SK-N-SH treated with all-trans-retinoic acid at 6 μM for 48 hours (cell line): ENCODE results near the gene ARVCF.

ENCODE experiments used
- ATAC-seq: fragments of 200-7000 bp; cut with Tn5 transposase; 3 replicates; pipeline ENCODE4 v1.9.1; 2020; ENCODE audit warnings: mild to moderate bottlenecking, moderate library complexity
- ARNTL ChIP-seq: fragments of 450-650 bp; formaldehyde crosslinking; IDR thresholded peaks from 2 replicates; pipeline ENCODE4 v1.5.0; 2020; ENCODE audit warnings: low read depth, mild to moderate bottlenecking, moderate library complexity, borderline replicate concordance
- BACH2 ChIP-seq: fragments of 250-450 bp; sonication (Bioruptor Pico); IDR thresholded peaks from 2 replicates; pipeline ENCODE4 v1.9.0; 2021; ENCODE audit warnings: mild to moderate bottlenecking, borderline replicate concordance
- CREB5 ChIP-seq: fragments of 250-450 bp; sonication (Bioruptor Pico); IDR thresholded peaks from 2 replicates; pipeline ENCODE4 v1.5.1; 2020; ENCODE audit warnings: low read depth, mild to moderate bottlenecking, moderate library complexity
- CSDC2 ChIP-seq: fragments of 250-450 bp; sonication (Bioruptor Pico); IDR thresholded peaks from 2 replicates; pipeline ENCODE4 v1.5.0; 2020; ENCODE audit warnings: mild to moderate bottlenecking, moderate library complexity
- ESRRG ChIP-seq: fragments of 250-450 bp; sonication (Bioruptor Pico); IDR thresholded peaks from 2 replicates; pipeline ENCODE4 v1.6.1; 2021; ENCODE audit warnings: mild to moderate bottlenecking
- GLIS3 ChIP-seq: fragments of 250-450 bp; sonication (Bioruptor Pico); IDR thresholded peaks from 2 replicates; pipeline ENCODE4 v1.5.0; 2020; ENCODE audit warnings: mild to moderate bottlenecking, moderate library complexity
- ISL1 ChIP-seq: fragments of 250-450 bp; sonication (Bioruptor Pico); IDR thresholded peaks from 2 replicates; pipeline ENCODE4 v2.1.2; 2022; ENCODE audit warnings: mild to moderate bottlenecking, moderate library complexity
- OSR1 ChIP-seq: fragments of 250-450 bp; sonication (Bioruptor Pico); IDR thresholded peaks from 2 replicates; pipeline ENCODE4 v1.8.0; 2022; ENCODE audit warnings: moderate library complexity, mild to moderate bottlenecking, inconsistent platforms
- PATZ1 ChIP-seq: fragments of 250-450 bp; sonication (Bioruptor Pico); IDR thresholded peaks from 2 replicates; pipeline ENCODE4 v1.8.0; 2020; ENCODE audit warnings: mild to moderate bottlenecking, moderate library complexity, borderline replicate concordance
- PPARA ChIP-seq: fragments of 250-450 bp; sonication (Bioruptor Pico); IDR thresholded peaks from 2 replicates; pipeline ENCODE4 v1.5.0; 2020; ENCODE audit warnings: mild to moderate bottlenecking, borderline replicate concordance
- RARB ChIP-seq: fragments of 250-450 bp; sonication (Bioruptor Pico); IDR thresholded peaks from 2 replicates; pipeline ENCODE4 v1.8.0; 2021; ENCODE audit warnings: mild to moderate bottlenecking, moderate library complexity
- SNAI2 ChIP-seq: fragments of 250-450 bp; sonication (Bioruptor Pico); IDR thresholded peaks from 2 replicates; pipeline ENCODE4 v1.5.0; 2020; ENCODE audit warnings: mild to moderate bottlenecking, moderate library complexity
- TCF4 ChIP-seq: fragments of 250-450 bp; sonication (Bioruptor Pico); IDR thresholded peaks from 2 replicates; pipeline ENCODE4 v1.8.0; 2021; ENCODE audit warnings: mild to moderate bottlenecking, moderate library complexity, borderline replicate concordance
- TOX ChIP-seq: fragments of 250-450 bp; sonication (Bioruptor Pico); IDR thresholded peaks from 2 replicates; pipeline ENCODE4 v1.8.0; 2021; ENCODE audit warnings: mild to moderate bottlenecking, moderate library complexity, borderline replicate concordance
- ZC3H10 ChIP-seq: fragments of 250-450 bp; sonication (Bioruptor Pico); IDR thresholded peaks from 2 replicates; pipeline ENCODE4 v1.5.1; 2021; ENCODE audit warnings: mild to moderate bottlenecking, moderate library complexity
- ZFP3 ChIP-seq: fragments of 250-450 bp; sonication (Bioruptor Pico); IDR thresholded peaks from 2 replicates; pipeline ENCODE4 v1.5.0; 2020; ENCODE audit warnings: mild to moderate bottlenecking, moderate library complexity
- ZFP30 ChIP-seq: fragments of 450-650 bp; formaldehyde crosslinking; IDR thresholded peaks from 2 replicates; pipeline ENCODE4 v1.5.0; 2022; ENCODE audit warnings: mild to moderate bottlenecking, moderate library complexity
- ZNF70 ChIP-seq: fragments of 450-650 bp; formaldehyde crosslinking; IDR thresholded peaks from 2 replicates; pipeline ENCODE4 v1.5.0; 2020; ENCODE audit warnings: mild to moderate bottlenecking, moderate library complexity
- ZNF8 ChIP-seq: fragments of 450-650 bp; formaldehyde crosslinking; IDR thresholded peaks from 2 replicates; pipeline ENCODE4 v1.5.0; 2020; ENCODE audit warnings: mild to moderate bottlenecking, moderate library complexity
- TF ChIP-seq, protein P1 (sequence below): fragments of 250-450 bp; sonication (Bioruptor Pico); IDR thresholded peaks from 2 replicates; pipeline ENCODE4 v1.5.0; 2020; ENCODE audit warnings: mild to moderate bottlenecking, moderate library complexity
- TF ChIP-seq, protein P2 (sequence below): fragments of 250-450 bp; sonication (Bioruptor Pico); IDR thresholded peaks from 2 replicates; pipeline ENCODE4 v1.8.0; 2021; ENCODE audit warnings: low read depth, mild to moderate bottlenecking, moderate library complexity, borderline replicate concordance
- TF ChIP-seq, protein P3 (sequence below): fragments of 250-450 bp; sonication (Bioruptor Pico); IDR thresholded peaks from 2 replicates; pipeline ENCODE4 v1.5.1; 2021; ENCODE audit warnings: mild to moderate bottlenecking, moderate library complexity

The ARVCF gene

DNA sequence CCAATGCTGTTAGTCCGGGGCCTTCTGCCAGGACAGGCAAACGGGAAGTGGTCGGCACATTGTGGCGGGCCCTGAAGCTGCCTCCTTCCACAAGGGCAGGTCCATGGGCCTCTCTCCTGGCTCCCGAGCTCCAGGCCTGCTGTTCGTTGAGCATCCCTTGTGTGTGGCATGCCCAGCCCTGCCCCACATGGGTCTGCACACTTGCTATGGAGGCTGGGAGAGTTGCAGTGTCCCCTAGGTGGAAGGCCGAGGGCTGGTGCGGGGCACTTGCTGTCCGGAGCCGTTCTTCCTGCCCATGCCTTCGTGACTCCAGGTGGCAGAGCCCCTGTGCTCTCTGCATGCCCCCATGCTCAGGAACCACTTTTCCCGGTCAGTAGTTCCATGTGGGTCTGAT, 37.4 kb upstream of the ARVCF start (continued):
- no peak for TF ChIP-seq CREB5 (CRISPR knock-in tag)
- no peak for TF ChIP-seq GLIS3 (CRISPR knock-in tag)
- no peak for TF ChIP-seq ZFP3 (CRISPR knock-in tag)

DNA sequence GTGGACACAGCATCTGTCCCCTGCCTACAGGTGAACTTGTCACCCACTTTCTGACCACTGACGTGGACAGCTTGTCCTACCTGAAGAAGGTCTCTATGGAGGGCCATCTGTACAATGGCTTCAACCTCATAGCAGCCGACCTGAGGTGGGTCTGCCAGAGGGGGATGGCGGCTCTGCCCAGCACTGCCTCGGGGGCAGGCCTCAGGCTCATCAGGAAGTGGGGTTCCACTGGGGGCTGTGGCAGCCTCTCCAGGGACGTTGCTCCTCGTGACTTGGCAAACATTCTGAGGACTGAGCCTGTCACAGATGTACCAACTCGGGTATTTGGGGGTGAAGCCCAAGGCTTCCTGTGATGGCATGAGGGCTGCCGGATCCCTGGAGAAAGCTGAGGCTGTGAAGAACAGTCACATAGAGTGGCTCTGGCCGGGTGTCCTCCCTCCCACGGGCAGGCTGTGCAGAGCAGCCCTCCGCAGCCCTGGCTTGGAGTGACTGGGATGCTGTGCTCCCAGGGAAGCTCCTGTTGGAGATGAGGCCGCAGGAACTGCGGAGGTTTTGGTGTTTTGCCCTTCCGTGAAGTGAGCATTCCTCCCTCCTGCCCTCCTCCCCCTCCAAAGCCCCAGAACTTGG, 36.9 kb upstream of the ARVCF start:
- ATAC-seq, result no peak

DNA sequence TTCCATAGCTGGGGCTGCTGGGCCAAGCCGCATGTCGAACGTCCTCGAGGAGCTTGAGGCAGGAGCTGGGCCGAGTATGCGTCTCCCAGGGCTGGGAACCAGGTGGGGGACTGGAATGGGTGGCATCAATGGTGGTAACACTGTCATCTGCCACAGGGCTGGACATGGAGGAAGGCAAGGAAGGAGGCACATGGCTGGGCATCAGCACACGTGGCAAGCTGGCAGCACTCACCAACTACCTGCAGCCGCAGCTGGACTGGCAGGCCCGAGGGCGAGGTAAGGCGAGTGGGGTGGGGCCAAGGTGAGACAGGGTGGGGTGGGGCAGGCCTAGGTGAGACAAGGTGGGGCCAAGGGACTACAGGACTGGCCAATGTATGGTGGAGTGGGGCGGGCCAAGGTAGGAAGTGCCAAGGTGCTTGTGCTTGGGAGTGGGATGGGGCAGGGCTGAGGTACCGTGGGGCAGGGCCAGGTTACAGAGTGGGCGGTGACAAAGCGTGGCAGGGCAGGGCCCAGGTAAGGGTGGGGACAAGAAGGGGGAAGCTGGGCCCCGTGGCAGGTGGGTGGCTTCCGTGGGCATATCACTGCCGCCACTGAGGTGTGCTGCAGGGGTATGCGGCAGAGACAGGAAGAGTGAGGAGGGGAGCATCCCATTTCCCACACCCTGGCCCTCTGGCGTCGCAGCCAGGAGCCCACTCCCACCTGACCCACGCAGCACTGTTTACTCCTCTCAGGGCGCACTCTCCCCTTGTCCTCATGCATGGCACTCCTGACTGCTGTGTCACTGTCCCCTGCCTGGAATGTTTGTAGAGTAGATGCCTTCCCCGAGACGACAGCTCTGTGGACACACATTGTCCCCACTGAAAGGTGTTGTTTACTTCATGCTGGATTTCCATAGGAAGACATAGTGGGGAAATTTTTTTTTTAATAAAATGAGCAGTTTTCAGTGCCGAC, 36.0 kb upstream of the ARVCF start:
- ATAC-seq, result no peak
- TF ChIP-seq BACH2 (CRISPR knock-in tag) (no peak), CSDC2 (CRISPR knock-in tag) (no peak), TCF4 (no peak), ARNTL (no peak), ISL1 (CRISPR knock-in tag) (no peak), PPARA (CRISPR knock-in tag) (no peak), TOX (CRISPR knock-in tag) (no peak), SNAI2 (no peak), ESRRG (CRISPR knock-in tag) (no peak), CREB5 (CRISPR knock-in tag) (no peak), ZC3H10 (CRISPR knock-in tag) (no peak), ZNF8 (CRISPR knock-in tag) (no peak), PATZ1 (CRISPR knock-in tag) (no peak), ZNF70 (CRISPR knock-in tag) (no peak)
- TF ChIP-seq, protein P1, sequence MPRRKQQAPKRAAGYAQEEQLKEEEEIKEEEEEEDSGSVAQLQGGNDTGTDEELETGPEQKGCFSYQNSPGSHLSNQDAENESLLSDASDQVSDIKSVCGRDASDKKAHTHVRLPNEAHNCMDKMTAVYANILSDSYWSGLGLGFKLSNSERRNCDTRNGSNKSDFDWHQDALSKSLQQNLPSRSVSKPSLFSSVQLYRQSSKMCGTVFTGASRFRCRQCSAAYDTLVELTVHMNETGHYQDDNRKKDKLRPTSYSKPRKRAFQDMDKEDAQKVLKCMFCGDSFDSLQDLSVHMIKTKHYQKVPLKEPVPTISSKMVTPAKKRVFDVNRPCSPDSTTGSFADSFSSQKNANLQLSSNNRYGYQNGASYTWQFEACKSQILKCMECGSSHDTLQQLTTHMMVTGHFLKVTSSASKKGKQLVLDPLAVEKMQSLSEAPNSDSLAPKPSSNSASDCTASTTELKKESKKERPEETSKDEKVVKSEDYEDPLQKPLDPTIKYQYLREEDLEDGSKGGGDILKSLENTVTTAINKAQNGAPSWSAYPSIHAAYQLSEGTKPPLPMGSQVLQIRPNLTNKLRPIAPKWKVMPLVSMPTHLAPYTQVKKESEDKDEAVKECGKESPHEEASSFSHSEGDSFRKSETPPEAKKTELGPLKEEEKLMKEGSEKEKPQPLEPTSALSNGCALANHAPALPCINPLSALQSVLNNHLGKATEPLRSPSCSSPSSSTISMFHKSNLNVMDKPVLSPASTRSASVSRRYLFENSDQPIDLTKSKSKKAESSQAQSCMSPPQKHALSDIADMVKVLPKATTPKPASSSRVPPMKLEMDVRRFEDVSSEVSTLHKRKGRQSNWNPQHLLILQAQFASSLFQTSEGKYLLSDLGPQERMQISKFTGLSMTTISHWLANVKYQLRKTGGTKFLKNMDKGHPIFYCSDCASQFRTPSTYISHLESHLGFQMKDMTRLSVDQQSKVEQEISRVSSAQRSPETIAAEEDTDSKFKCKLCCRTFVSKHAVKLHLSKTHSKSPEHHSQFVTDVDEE (CRISPR knock-in tag), result no peak
- TF ChIP-seq, protein P2, sequence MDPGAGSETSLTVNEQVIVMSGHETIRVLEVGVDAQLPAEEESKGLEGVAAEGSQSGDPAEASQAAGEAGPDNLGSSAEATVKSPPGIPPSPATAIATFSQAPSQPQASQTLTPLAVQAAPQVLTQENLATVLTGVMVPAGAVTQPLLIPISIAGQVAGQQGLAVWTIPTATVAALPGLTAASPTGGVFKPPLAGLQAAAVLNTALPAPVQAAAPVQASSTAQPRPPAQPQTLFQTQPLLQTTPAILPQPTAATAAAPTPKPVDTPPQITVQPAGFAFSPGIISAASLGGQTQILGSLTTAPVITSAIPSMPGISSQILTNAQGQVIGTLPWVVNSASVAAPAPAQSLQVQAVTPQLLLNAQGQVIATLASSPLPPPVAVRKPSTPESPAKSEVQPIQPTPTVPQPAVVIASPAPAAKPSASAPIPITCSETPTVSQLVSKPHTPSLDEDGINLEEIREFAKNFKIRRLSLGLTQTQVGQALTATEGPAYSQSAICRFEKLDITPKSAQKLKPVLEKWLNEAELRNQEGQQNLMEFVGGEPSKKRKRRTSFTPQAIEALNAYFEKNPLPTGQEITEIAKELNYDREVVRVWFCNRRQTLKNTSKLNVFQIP, result no peak

More for the DNA sequence above, 36.9 kb upstream of the ARVCF start:
- TF ChIP-seq ZFP30 (CRISPR knock-in tag) (no peak), ZFP3 (CRISPR knock-in tag) (no peak), OSR1 (CRISPR knock-in tag) (no peak), ZC3H10 (CRISPR knock-in tag) (no peak), PATZ1 (CRISPR knock-in tag) (no peak), TCF4 (no peak), RARB (no peak), SNAI2 (no peak), GLIS3 (CRISPR knock-in tag) (no peak)
- TF ChIP-seq, protein P3, sequence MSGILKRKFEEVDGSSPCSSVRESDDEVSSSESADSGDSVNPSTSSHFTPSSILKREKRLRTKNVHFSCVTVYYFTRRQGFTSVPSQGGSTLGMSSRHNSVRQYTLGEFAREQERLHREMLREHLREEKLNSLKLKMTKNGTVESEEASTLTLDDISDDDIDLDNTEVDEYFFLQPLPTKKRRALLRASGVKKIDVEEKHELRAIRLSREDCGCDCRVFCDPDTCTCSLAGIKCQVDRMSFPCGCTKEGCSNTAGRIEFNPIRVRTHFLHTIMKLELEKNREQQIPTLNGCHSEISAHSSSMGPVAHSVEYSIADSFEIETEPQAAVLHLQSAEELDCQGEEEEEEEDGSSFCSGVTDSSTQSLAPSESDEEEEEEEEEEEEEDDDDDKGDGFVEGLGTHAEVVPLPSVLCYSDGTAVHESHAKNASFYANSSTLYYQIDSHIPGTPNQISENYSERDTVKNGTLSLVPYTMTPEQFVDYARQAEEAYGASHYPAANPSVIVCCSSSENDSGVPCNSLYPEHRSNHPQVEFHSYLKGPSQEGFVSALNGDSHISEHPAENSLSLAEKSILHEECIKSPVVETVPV (CRISPR knock-in tag), result no peak
